Breast epithelium (tissue), 4 donors: ENCODE results near the gene RAB13. TPM values are rescaled to one million over a fixed set of nuclear protein-coding genes. Genes with fewer than 3 reads are reported as not detected.
A peak's percentile ranks its signal among the peaks of the same experiment; 100 is the strongest.

Experiments
- DNase-seq, 2 donors: peaks; one replicate each; pipeline ENCODE4 v3.0.0-alpha.2; 2019; ENCODE audit warnings: low spot score in 2 of 2
- H3K27ac ChIP-seq, 2 donors: fragments of 200-600 bp; sonication (generic) in 1 of 2; one replicate each; pipeline ENCODE4 v1.5.1; 2016 to 2019; ENCODE audit warnings: mild to moderate bottlenecking in 1 of 2
- H3K27me3 ChIP-seq, 2 donors: fragments of 200-600 bp; sonication (generic) in 1 of 2; one replicate each; pipeline versions ENCODE4 v1.5.1 to v1.6.0; 2017 to 2019; ENCODE audit warnings: control low read depth in 1 of 2, mild to moderate bottlenecking in 1 of 2
- H3K36me3 ChIP-seq: fragments of 200-600 bp; one replicate; pipeline ENCODE4 v1.5.1; 2019
- H3K4me1 ChIP-seq, 2 donors: fragments of 200-600 bp; sonication (generic); one replicate each; pipeline ENCODE4 v1.5.1; 2016 to 2019; ENCODE audit warnings: control low read depth in 1 of 2
- H3K4me3 ChIP-seq, 3 donors: fragments of 200-600 bp; sonication (generic); 1 replicate in 2 of 3; 2 replicates in 1 of 3; pipeline ENCODE4 v1.5.1; 2016 to 2019; ENCODE audit warnings: mild to moderate bottlenecking in 3 of 3, moderate library complexity in 2 of 3
- H3K9me3 ChIP-seq, 2 donors: fragments of 200-600 bp; sonication (generic) in 1 of 2; one replicate each; pipeline ENCODE4 v1.5.1; 2016 to 2019; ENCODE audit warnings: control low read depth in 1 of 2
- POLR2A ChIP-seq: fragments of 450-650 bp; IDR thresholded peaks from one replicate; pipeline ENCODE4 v1.6.1; 2016; ENCODE audit warnings: antibody characterized with exemption, mild to moderate bottlenecking, moderate library complexity
- POLR2AphosphoS5 ChIP-seq, 3 donors: sonication (generic); formaldehyde crosslinking; IDR thresholded peaks; one replicate each; pipeline ENCODE4 v1.6.1; 2017; ENCODE audit warnings: antibody characterized with exemption in 3 of 3
- intact Hi-C: fragments of 100-400 bp; cut with DNase I; formaldehyde crosslinking; loops from one replicate; pipeline ENCODE4 v1.15.1; 2023; ENCODE audit warnings: low total_unique reads
- total RNA-seq, 3 donors: library from RNA; depleted of rRNA; stranded (reverse); fragments of >200 nt; gene quantifications; one replicate each; pipeline ENCODE4 v1.1.0, GENCODE V29; 2016
- TF ChIP-seq, protein P1 (sequence below), 3 donors: fragments of 450-650 bp; IDR thresholded peaks; one replicate each; pipeline ENCODE4 v1.5.1; 2016 to 2017; ENCODE audit warnings: antibody characterized with exemption in 3 of 3, mild to moderate bottlenecking in 3 of 3, moderate library complexity in 3 of 3

The RAB13 gene
- total RNA-seq, 3 donors from 2014 or later = 45.8 to 68.3 (median 62.6) TPM

DNA sequence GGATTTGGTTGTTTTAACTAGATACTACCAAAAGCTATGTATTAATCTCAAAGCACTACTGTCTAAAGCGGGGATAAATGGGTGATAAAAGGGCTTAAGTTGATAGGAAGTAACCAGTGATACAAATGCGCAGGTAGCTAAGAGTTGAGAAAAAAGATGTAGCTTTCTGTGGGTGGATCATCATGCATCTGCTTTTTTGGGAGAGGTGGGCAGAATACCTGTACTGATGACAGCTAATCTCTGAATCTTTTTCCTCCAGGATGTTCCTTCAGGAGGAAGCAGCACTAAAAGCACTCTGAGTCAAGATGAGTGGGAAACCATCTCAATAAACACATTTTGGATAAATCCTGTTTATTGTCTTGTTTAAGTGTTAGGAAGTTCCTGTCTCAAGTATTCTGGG lies 5.7 kb upstream of the RAB13 start:
- no peaks in the 10 kb centered on the region for H3K27me3 ChIP-seq
- intact Hi-C loops = no loop called here
- H3K36me3 ChIP-seq = no peaks in the 10 kb centered on the region
- DNase-seq = no peak
- peak overlapping the region; percentile 69 to 86 (median 85) for H3K4me3 ChIP-seq
- H3K4me1 ChIP-seq = peaks cover 8% of the 10 kb centered on the region in 2 donors
- peak overlapping the region; percentile 94 to 96 for H3K27ac ChIP-seq
- TF ChIP-seq POLR2A (no peak), POLR2AphosphoS5 (IDR thresholded peaks at IDR 0.05) (no peak)
- TF ChIP-seq, protein P1, sequence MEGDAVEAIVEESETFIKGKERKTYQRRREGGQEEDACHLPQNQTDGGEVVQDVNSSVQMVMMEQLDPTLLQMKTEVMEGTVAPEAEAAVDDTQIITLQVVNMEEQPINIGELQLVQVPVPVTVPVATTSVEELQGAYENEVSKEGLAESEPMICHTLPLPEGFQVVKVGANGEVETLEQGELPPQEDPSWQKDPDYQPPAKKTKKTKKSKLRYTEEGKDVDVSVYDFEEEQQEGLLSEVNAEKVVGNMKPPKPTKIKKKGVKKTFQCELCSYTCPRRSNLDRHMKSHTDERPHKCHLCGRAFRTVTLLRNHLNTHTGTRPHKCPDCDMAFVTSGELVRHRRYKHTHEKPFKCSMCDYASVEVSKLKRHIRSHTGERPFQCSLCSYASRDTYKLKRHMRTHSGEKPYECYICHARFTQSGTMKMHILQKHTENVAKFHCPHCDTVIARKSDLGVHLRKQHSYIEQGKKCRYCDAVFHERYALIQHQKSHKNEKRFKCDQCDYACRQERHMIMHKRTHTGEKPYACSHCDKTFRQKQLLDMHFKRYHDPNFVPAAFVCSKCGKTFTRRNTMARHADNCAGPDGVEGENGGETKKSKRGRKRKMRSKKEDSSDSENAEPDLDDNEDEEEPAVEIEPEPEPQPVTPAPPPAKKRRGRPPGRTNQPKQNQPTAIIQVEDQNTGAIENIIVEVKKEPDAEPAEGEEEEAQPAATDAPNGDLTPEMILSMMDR (IDR thresholded peaks at IDR 0.05) = no peak
- no peaks in the 10 kb centered on the region for H3K9me3 ChIP-seq

DNA sequence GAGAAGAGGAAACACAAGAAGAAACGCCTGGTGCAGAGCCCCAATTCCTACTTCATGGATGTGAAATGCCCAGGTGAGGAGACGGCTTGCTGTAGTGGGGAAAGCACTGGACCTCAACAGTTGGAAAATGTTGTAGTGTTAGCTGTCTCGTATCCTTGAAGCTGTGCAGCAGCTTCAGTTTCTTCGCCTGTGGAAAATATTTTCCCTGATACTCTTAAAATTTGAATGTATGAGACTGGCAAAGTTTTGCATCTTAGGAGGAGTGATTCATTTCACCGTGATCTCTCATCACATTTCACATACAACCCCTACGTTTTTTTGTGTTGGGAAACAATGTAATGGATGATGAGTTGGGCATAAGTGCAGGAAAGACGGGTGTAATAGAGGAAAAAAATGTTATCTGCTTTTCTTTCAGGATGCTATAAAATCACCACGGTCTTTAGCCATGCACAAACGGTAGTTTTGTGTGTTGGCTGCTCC lies 5.1 kb upstream of the RAB13 start:
- DNase-seq = no peak
- peaks cover 8% of the 10 kb centered on the region in 2 donors for H3K4me1 ChIP-seq
- intact Hi-C loops = no loop called here
- H3K27me3 ChIP-seq = no peaks in the 10 kb centered on the region
- H3K36me3 ChIP-seq = no peaks in the 10 kb centered on the region
- TF ChIP-seq POLR2A (no peak), POLR2AphosphoS5 (IDR thresholded peaks at IDR 0.05) (no peak)
- TF ChIP-seq, protein P1 (IDR thresholded peaks at IDR 0.05) = no peak
- peak overlapping the region; percentile 69 to 86 (median 85) for H3K4me3 ChIP-seq
- peak overlapping the region; percentile 94 to 96 for H3K27ac ChIP-seq
- H3K9me3 ChIP-seq = no peaks in the 10 kb centered on the region

DNA sequence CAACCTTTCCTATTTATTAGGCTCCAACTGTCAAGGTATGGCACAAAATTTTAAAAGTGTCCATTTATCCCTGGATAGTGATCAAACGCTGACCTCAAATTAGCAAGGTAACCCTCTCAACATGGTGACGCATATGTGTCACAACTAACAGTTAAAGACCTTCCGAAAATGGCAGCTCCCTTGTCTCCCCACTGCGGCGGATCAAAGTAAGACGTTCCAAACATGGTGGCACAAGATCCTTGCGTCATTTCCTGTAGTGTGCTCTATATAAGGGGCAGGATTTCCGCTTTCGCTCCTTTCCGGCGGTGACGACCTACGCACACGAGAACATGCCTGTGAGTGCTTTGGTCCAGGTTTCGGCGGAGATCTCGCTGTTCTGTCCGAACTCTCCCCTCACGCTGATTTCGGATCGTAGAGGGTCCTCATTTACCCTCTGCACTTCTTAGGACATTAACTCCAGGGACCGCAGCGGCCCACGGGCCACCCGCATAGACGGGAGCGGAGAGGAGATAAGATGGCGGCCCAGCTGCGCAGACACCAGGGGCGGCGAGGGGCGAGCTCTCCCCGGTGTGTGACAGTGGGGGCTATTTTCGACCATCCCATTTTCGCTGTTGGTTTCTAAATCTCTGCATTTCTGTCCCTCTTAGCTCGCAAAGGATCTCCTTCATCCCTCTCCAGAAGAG lies 4.5 kb upstream of the RAB13 start, which contains the start of gene RPS27:
Gene RPS27, plus strand, starts transcription at position 295 of the 683 bp plus-strand sequence. Its CDS starts 35 bp downstream, at position 330.
- no peaks in the 10 kb centered on the region for H3K36me3 ChIP-seq
- no peaks in the 10 kb centered on the region for H3K9me3 ChIP-seq
- peak within 1 kb of the TSS; percentile 69 to 86 (median 85) for H3K4me3 ChIP-seq
- peak; percentile 89 to 96 for DNase-seq
- TF ChIP-seq, protein P1 (IDR thresholded peaks at IDR 0.05) = peak in 2 of 3 donors; percentile 18 to 20
- peak; percentile 100 for TF ChIP-seq POLR2AphosphoS5 (IDR thresholded peaks at IDR 0.05)
- peak; percentile 99 for TF ChIP-seq POLR2A
- no peaks in the 10 kb centered on the region for H3K27me3 ChIP-seq
- peaks cover 8% of the 10 kb centered on the region in 2 donors for H3K4me1 ChIP-seq
- intact Hi-C loops = no loop called here
- H3K27ac ChIP-seq = peak within 1 kb of the TSS; percentile 94 to 96

DNA sequence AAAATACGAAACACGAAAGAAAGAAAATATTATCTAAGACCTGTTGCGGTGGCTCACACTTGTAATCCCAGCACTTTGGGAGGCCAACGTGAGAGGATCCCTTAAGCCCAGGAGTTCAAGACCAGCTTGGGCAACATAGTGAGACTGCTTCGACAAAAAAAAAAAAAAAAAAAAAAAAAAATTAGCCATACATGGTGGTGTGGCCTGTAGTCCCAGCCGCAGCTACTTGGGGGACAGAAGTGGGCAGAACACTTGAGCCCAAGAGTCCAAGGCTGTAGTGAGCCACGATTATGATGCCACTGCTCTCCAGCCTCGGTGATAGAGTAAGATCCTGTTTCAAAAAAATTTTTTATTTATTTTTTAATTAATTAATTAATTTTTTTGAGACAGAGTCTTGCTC lies 1.5 kb upstream of the RAB13 start:
- intact Hi-C loops = no loop called here
- TF ChIP-seq POLR2AphosphoS5 (IDR thresholded peaks at IDR 0.05) (no peak), POLR2A (no peak)
- TF ChIP-seq, protein P1 (IDR thresholded peaks at IDR 0.05) = no peak
- Histone ChIP-seq H3K9me3 (no peaks in the 10 kb centered on the region), H3K4me1 (peaks cover 5 to 15% of the 10 kb centered on the region in 2 donors), H3K36me3 (no peaks in the 10 kb centered on the region), H3K27me3 (no peaks in the 10 kb centered on the region), H3K4me3 (no peak overlapping the region), H3K27ac (no peak overlapping the region)
- DNase-seq = no peak

DNA sequence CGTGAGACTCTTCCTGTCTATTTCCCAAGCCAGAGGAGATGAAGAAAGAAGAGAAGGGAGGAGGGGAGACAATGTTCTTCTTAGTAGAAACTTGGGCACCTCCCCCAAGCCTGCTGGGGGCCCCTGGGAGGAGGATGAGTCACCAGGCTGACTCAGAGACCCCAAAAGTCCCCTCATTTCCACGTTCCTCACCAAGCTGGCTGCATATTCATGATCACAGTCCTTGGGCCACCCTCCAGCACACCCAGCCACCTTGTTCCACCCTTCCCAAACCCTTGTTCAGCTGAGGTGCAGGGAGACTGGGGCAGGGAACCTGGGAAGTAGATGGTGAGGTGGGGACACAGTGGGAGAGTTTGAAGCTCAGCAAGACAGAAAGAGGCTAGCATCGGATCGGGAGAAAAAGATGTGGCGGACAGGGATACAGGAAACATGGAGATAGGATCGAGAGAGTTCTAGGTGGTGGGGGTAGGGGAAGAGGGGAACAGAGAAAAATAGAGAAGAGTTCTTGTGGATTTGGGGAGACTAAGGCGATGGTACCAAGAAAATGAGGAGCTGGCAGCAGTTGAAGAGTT lies 712 bp downstream of the RAB13 start:
- Histone ChIP-seq H3K9me3 (no peaks in the 10 kb centered on the region), H3K4me1 (peaks cover 3 to 8% of the 10 kb centered on the region in 2 donors), H3K4me3 (peak overlapping the region; percentile 59 to 76 (median 66)), H3K36me3 (no peaks in the 10 kb centered on the region), H3K27me3 (no peaks in the 10 kb centered on the region), H3K27ac (peak overlapping the region; percentile 67 to 77)
- intact Hi-C loops = no loop called here
- TF ChIP-seq POLR2A (no peak), POLR2AphosphoS5 (IDR thresholded peaks at IDR 0.05) (peak in 1 of 3 donors; percentile 70)
- TF ChIP-seq, protein P1 (IDR thresholded peaks at IDR 0.05) = no peak
- no peak for DNase-seq
